Stimulated activated CD4-positive, alpha-beta T cell treated with anti-CD3 and anti-CD28 coated beads, Interleukin-4, amount 100 ng/mL, for 4 hours (primary cell): ENCODE measurements around the gene C1QTNF9B.
"Not testable (repeated sequence)": the region's sequence is repeated elsewhere in the genome, so short reads cannot be mapped to it uniquely, and the experiment has no call there.

ENCODE experiments used
- DNase-seq, 2 experiments: peaks; one replicate each; pipeline ENCODE4 v3.0.0-alpha.2; 2020

Gene C1QTNF9B

GRCh38 chr13:23897452-23897919 is at the start of gene C1QTNF9B:
Gene C1QTNF9B (minus strand): TSS chr13:23897502.
- not testable (repeated sequence) for DNase-seq

DNA sequence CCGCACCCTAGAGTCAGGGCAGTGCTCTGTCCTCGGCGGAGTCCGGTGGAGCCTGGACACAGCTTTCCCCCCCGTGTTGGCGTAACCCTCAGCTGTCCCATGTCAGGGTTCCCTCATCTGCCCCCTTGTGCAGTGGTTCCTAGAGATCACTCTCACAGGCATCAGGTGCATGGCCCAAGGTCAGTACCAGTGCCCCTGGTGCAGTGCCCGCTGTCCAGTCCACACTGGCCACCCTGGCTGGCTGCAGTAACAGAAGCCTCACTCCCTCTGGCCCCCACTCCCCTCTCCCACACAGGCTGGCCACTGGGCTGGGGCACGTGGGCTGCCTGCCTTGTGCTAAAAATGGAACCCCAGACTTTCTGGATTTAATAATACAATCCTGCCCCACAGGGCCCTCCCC is 49.6 kb upstream of the C1QTNF9B start:
- DNase-seq = no peak

GRCh38 chr13:23946067-23946466 is 48.8 kb upstream of the C1QTNF9B start:
- no peak for DNase-seq

DNA sequence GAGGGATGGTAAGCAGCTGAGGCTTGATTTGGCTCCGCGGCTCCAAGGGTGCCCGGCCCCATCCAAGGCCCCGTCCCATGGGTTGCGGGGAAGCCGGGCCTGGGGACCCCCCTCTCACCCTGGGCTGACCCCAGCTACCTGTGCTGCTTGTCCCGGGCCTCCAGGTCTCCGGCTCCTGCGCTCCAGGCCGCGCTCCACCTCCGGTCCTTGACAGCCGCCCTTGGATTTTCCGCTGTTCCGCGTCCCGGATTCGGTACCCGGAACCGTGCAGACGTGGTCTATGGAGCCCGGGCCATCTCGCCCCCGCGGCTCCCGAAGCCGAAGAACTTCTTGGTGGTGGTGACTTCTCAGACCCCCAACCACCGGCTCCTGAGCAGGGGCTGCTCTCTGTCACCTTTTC is 48.3 kb upstream of the C1QTNF9B start:
- no peak for DNase-seq

GRCh38 chr13:23941211-23941610 is 43.9 kb upstream of the C1QTNF9B start:
- no peak for DNase-seq

GRCh38 chr13:23939666-23940065 is 42.4 kb upstream of the C1QTNF9B start:
- DNase-seq = not testable (repeated sequence)

- DNase-seq = no peak
Measured at GRCh38 chr13:23934520-23934919, 37.2 kb upstream of the C1QTNF9B start.

- no peak for DNase-seq
Measured at GRCh38 chr13:23928985-23929384, 31.7 kb upstream of the C1QTNF9B start.

DNA sequence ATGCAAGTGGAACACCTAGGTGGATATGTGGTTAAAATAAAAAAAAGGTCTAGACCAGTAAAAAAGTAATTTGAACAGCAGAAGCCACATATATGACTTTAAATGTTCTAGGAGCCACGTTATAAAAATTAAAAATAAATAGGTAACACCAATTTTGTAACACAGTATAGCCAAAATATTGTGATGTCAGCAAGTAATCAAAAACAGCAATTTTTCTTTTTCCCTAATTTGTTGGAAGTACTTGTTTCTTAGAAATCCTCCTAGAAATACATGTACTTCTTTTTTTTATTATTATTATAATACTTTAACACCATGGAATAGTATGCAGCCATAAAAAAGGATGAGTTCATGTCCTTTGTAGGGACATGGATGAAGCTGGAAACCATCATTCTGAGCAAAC is 25.7 kb upstream of the C1QTNF9B start:
- DNase-seq = no peak

GRCh38 chr13:23922005-23922932 is 25.0 kb upstream of the C1QTNF9B start:
- DNase-seq = no peak

DNA sequence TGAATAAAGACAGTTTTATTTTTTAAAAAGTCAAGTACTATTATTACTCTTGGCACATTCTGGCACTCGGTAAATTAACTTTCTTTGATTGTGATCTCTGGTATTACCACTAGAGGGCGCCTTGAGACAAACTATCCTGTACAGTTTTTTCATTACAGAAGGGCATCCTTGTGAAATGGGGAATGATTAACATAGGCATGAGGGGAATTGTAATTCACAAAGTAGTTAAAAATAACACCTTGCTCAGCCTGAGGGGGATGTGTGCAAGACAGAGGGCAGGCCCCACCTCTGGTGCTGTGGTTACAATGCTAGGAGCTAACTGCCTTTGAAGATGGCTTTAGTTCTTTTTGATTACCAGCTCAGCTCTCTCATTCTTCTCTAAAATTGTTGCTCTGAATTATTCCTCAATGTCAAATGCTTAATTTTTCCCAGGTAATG is 24.2 kb upstream of the C1QTNF9B start:
- DNase-seq = no peak

GRCh38 chr13:23919006-23919405 is 21.7 kb upstream of the C1QTNF9B start:
- DNase-seq = no peak

DNA sequence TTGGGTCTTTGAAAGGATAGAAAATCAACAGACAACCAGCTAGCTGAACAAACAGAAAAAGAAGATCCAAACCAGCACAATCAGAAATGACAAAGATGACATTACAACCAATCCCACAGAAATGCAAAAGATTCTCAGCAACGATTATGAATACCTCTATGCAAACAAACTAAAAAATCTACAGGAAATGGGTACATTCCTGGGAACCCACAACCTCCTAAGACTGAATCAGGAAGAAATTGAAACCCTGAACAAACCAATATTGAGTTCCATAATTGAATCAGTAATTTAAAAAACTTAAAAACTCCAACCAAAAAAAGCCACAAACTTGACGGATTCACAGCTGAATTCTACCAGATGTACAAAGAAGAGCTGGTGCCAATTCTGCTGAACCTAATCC is 20.9 kb upstream of the C1QTNF9B start:
- no peak for DNase-seq

- DNase-seq = no peak
Measured at GRCh38 chr13:23915308-23915707, 18.0 kb upstream of the C1QTNF9B start.

DNA sequence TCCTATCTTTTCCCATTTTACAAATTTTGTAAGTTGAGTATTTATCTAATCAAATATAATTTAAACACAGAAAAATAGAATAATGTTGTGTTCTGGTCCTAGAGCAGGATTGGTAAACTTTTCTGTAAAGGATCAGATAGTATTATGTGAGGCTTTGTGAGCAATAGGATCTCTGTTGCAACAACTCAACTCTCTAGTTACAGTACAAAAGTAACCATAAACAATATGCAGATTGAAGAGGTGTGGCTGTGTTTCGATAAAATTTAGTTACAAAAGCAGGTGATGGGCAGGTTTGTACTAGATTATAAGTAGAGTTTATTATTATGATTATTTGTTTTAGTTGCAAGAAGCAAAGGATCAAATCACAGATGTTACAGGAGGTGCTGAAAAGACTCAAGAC is 15.2 kb upstream of the C1QTNF9B start:
- DNase-seq = no peak

DNA sequence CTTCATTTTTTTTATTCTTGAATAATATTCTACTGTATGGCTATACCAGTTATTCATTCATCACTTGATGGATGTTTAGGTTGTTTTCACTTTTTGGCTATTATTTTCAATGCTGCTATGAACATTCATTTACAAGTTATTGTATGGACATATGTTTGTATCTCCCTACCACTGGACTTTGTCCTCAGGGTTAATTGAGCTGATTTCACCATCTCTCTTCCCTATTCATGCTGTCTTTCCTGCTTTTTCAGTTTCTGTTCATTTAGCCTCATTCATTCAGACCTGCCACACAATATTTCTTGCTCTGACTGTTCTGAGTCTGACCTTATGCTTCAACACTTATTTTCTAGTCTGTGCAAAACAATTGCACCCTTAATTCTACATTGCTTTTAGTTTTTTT is 12.3 kb upstream of the C1QTNF9B start:
- no peak for DNase-seq

DNA sequence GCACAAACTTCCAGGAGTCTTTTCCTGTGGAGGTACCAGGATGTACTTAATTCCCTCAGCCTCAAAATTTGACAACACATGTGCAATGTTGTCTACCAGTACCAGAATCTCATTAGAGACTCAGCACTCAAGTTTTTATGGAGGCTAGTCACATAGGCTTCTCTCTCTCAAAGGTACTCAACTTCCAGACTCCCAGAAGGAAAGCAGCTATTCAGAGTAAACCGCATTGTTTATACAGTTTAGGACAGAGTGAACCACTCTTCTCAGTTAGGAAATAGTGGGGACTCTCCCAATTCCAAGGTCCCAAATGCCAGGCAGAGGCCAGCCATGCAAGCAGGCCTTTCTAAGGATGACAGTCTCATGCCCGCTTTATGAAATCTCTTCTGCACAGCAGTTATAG is 8.5 kb upstream of the C1QTNF9B start:
- DNase-seq = no peak

GRCh38 chr13:23903906-23904280 is 6.6 kb upstream of the C1QTNF9B start:
- no peak for DNase-seq

- DNase-seq = no peak
Measured at GRCh38 chr13:23902975-23903905, 5.9 kb upstream of the C1QTNF9B start.

- DNase-seq = no peak
Measured at GRCh38 chr13:23901365-23901764, 4.1 kb upstream of the C1QTNF9B start.

DNA sequence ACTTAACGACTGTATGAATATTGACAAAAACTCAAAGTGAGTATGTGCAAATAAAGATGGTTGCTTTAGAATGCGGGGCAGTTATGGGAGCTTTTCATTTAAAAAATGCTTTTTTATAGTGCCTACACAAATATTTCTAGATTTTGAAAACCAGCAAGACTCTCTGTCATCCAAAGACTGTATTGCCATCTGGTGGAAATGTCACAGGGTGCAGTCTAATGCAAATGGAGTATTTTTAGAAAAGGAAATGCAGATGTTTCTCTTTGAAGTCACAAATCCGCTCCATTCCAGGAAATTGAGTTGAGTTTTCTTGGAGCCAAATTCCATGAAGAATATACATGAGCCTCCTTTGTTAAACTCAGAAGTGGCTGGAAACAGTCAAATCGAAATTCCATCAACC is 2.3 kb upstream of the C1QTNF9B start:
- DNase-seq = no peak

DNA sequence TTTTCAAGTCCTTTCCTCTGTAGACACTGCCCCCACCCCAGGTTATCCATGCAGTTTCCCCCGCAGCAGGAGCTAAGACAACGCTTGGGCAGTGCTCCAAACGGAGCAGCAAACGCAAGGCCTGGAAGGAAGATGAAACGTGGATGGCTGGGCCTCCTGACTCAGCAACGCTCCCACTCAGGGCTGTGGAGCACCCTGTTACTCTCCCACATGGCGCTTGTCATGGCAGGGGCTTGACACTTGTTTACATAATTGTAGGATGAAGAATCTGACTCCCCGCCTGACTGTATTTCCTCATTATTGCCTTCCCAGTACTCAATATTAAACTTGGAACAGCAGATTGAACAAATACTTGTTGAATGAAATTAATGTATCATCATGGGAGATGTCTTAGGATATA is 799 bp upstream of the C1QTNF9B start:
- DNase-seq = no peak

DNA sequence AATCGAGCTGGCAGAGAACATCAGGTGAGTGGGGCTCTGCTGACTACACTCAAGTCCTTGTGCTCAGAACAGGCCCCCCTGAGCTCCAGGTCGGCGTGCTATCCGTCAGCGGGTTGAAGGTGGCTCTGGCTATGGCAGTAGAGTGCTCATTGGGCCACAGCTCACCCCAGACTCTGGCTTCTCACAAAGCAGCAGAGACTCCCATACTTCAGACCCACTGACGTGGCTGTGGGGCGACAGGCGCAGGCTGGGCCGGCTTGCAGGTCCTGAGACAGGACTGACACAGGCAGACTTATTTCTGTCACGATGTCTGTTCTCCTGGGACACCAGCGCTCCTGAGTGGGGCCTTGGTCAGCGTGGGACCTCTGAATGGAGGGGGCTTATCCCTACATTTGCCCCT is 2.6 kb downstream of the C1QTNF9B start:
- not testable (repeated sequence) for DNase-seq

- not testable (repeated sequence) for DNase-seq
Measured at GRCh38 chr13:23893791-23894190, 3.5 kb downstream of the C1QTNF9B start.
